ENCODE measurements around the gene NRN1L.
A peak's percentile ranks its signal among the peaks of the same experiment; 100 is the strongest.
"Not testable (repeated sequence)": the region's sequence is repeated elsewhere in the genome, so short reads cannot be mapped to it uniquely, and the experiment has no call there.

The NRN1L gene

DNA sequence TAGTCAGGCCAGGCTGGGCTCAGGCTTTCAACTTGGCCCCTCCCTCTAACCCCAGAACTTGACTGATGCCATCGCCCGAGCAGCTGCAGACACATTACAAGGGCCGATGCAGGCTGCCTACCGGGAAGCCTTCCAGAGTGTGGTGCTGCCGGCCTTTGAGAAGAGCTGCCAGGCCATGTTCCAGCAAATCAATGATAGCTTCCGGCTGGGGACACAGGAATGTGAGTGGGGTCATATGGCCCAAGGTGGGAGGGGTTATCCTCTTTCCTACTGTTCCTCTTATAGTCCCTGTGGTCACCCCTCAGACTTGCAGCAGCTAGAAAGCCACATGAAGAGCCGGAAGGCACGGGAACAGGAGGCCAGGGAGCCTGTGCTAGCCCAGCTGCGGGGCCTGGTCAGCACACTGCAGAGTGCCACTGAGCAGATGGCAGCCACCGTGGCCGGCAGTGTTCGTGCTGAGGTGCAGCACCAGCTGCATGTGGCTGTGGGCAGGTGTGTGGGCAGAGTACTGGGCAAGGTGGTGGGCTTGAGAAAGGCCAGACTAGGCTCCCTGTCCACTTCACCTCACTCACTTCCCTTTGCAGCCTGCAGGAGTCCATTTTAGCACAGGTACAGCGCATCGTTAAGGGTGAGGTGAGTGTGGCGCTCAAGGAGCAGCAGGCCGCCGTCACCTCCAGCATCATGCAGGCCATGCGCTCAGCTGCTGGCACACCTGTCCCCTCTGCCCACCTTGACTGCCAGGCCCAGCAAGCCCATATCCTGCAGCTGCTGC, 2.1 kb upstream of the NRN1L start:
- no peak for DNase-seq (ENCODE audit: low read depth in 2 of 2)

DNA sequence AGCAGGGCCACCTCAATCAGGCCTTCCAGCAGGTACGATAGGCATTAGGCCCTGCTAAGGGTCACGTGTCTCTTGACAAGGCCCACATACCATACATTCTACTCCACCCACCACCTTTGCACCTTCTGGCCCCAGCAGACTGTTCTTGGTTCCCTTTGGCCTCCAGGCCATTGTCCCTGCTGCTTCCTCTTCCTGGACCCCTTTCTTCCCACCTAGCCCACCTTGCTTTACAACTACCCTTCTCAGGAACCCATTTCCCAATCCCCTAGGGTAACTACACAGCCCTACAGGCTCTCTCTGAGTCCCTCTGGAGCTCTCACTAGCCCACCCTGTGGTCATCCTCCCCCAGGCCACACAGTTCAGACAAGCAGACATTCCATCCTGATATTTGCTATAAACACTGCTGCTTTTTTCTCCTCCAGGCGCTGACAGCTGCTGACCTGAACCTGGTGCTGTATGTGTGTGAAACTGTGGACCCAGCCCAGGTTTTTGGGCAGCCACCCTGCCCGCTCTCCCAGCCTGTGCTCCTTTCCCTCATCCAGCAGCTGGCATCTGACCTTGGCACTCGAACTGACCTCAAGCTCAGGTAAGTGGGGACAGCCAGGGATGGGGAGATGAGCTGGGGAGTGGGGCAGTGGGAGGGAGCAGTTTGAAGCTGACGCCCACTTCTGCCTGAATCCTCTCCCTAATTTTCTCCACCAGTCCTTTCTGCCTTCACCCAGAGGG, 1.4 kb upstream of the NRN1L start:
- DNase-seq (ENCODE audit: low read depth in 2 of 2): no peak

DNA sequence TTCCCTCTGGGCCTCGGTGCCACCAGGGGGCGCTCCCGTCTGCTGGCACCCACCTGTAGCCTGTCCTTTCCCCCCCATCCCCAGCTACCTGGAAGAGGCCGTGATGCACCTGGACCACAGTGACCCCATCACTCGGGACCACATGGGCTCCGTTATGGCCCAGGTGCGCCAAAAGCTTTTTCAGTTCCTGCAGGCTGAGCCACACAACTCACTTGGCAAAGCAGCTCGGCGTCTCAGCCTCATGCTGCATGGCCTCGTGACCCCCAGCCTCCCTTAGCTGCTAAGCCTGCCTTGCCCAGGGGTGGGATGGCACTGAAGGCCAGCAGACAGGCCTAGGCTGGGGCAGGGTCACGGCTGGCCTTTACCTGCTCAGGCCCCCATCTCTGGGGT, 818 bp upstream of the NRN1L start:
- peak; percentile 48 to 57 for DNase-seq (ENCODE audit: low read depth in 2 of 2)

DNA sequence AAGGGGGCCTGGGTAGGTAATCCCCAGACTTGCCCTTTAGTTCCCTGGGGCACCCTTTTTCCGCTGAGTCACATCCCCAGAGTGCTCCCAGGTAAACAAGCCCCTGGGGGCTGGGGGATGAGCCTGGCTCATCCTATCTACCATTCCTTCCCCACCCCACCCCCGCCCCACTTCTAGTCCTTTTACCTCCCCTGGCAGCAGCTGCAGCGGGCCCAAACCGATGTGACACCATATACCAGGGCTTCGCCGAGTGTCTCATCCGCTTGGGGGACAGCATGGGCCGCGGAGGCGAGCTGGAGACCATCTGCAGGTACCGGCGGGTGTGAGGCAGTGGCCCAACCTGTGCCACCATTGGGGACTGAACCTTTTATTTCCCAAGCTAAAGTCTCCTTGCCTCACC, 860 bp downstream of the NRN1L start:
- DNase-seq (ENCODE audit: low read depth in 2 of 2): no peak

DNA sequence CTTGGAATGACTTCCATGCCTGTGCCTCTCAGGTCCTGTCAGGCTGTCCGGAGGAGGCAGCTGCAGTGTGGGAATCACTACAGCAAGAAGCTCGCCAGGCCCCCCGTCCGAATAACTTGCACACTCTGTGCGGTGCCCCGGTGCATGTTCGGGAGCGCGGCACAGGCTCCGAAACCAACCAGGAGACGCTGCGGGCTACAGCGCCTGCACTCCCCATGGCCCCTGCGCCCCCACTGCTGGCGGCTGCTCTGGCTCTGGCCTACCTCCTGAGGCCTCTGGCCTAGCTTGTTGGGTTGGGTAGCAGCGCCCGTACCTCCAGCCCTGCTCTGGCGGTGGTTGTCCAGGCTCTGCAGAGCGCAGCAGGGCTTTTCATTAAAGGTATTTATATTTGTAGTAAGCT, 1.3 kb downstream of the NRN1L start:
- DNase-seq (ENCODE audit: low read depth in 2 of 2): no peak

DNA sequence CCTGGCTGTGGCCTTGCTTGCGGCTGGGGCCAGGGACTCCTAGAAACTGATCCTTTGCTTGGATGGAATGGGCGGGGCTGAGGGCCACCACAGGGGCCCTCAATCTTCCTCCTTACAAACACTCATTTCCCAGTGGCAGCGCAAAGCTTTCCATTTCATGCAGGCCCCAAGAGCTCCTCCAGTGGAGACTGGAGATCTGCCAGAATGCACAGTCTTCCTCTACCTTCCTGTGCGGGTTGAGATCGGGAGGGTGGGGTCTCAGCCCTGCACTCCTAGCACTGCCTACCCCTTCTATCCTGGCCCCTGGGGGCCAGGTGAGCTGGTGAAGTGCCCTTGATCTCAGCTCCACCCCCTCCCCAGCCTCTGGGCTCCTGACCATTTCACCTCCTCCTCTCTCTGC, 1.7 kb downstream of the NRN1L start:
- DNase-seq (ENCODE audit: low read depth in 2 of 2): no peak

DNA sequence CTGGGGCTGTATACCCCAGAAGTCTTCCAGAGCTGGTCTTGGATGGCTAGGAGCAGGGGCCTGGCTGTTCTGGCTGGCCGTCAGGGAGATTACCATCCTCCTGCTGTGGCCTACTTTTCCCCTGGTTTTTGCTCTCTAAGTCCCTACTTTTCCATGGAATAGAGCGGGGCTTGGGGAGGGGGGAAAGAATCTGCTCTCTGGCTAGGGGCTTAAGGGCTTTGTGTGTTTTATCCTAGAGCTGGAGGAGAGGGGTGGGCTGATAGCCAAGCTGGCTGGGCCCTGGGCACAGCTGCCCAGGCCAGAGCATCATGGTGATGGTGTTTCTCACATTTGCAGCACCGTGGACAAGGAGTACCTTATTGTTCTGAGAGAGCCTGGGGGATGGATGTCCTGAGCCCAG, 3.6 kb downstream of the NRN1L start:
- no peak for DNase-seq (ENCODE audit: low read depth in 2 of 2)

DNA sequence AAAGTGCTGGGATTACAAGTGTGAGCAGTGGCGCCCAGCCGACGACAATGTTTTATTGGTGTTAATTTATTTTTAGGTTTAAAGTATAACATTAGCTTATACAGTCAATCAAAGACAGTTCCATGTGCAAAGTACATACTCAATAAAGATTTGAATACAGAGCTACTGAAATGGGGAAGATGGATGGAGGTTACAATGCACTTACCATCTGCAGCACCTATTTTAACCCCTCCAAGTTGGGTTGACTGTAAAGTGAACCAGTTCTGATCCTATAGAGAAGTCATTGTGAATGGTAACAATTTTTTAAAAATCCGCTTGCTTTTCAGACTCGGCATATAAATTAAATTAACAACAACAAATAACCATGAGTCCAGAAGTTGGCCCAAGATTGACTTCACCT, 7.7 kb downstream of the NRN1L start:
- DNase-seq (ENCODE audit: low read depth in 2 of 2): no peak

DNA sequence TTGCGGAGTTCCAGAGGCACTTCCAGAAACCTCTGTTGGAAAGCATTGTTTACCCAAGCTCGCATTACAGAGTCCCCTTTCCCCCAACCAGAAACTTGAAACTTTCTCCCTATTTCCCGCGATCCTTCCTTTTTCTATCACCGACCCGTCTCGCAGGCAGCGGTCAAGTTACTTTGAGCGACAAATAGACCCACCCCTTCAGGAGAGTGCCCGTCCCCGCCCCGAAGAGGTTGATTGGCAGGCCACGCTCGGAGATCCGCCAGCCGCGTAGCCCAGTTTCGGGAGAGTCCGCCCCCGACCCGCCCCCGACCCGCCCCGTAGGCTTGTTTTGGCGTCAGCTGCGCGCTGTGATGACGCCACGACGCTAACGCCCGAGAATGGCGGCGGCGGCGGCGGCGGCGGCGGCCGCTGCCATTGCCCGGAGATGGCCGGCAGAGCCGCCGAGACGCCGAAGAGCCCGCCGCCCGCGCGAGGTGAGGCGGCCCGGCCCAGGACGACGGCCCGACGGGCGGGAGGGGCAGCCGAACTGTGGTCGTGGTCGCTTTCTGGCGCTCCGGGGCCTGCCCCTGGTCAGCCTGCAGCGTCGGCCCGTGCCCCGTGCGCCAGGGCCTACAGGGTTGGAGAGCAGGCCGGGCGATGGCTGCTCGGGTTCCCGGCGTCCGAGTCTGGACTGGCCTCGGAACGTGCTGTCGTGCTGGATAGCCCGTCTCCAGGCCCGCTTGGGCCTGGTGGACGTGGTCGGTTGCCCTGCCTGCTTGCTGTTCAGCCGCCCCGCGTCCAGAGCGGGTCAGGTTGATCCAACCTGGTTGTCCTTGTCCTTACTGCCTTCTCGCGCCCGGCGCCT, 8.4 kb downstream of the NRN1L start, which contains the start of gene PSKH1:
Gene PSKH1 (plus strand): TSS at position 356 of the 844 bp plus-strand sequence. CDS start 15,496 bp downstream, outside the sequence.
- DNase-seq (ENCODE audit: low read depth in 2 of 2): peak; percentile 81 to 85

DNA sequence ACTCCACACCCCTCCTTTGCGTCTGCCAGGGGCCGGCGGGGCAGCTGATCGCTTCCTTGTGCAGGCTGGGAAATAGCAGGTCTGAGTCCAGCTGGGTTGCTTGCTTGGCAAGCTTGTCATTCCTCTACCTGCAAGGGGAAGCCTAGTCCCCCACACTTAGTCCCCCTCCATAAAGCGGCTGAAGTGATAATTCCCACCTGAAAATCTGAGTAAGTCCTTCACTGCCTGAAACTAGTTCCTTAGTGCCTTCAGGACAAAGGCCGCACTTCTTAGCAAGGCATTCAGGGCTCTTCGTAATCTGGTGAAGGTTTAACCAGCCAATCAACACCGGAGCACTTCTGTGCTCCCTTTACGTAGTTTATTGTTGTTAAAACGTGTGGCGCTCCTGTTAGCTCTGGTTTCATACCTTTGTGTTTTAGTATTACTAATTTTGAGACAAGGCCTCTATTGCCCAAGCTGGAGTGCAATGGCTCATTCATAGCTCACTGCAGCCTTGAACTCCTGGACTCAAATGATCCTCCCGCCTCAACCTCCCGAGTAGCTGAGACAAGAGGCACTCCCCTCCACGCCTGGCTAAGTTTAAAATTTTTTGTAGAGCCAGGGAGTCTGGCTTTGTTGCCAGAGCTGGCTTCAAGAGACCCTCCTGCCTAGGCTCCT, 9.2 kb downstream of the NRN1L start:
- DNase-seq (ENCODE audit: low read depth in 2 of 2): no peak

DNA sequence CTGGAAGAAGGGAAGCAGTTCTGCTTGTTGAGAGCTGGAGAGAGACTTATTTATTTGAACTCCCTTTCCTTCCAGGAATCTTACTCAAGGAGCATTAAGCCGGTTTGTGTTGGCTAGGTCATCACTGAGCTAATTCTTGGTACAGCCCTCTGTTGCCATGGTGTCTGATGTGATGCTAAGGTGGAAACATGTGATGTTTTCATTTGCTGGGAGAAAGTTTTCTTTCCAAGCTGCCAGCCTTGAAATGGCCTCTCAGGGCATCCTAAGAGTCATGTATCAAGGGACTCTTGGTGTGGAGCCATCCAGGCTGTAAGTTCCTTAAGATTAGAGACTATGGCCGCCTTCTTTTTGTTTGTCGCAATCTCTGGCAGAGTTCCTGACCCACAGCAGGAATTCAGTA, 12.5 kb downstream of the NRN1L start:
- DNase-seq (ENCODE audit: low read depth in 2 of 2): no peak

DNA sequence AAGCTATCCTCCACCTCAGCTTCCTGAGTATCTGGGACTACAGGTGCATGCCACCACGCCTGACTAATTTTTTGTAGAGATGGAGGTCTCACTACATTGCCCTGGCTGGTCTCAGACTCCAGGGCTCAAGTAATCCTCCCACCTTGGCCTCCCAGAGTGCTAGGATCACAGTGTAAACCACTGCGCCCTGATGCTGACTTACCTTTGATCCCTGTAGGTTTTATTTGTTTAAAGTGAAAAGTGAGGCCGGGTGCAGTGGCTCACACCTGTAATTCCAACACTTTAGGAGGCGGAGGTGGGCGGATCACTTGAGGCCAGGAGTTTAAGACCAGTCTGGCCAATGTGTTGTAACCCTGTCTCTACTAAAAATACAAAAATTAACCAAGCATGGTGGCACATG, 17.0 kb downstream of the NRN1L start:
- DNase-seq (ENCODE audit: low read depth in 2 of 2): no peak

DNA sequence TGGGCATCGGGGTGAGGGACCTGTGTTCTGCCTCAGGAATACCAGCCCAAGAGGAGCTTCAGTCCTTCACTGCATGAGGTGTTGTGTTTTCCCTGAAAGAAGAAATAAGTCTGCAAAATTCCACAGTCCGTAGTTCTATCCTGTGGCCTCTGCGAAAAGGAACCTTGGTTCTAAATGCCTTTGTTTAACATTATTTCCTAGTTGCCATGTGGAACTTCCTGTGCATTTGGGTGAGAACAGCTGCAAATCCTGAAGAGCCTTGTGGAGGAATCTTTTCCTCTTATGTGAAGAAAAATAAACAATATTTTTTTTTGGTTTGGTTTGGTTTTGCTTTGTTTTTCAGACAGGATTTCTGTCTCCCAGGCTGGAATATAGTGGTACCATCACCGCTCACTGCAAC, 18.1 kb downstream of the NRN1L start:
- no peak for DNase-seq (ENCODE audit: low read depth in 2 of 2)

DNA sequence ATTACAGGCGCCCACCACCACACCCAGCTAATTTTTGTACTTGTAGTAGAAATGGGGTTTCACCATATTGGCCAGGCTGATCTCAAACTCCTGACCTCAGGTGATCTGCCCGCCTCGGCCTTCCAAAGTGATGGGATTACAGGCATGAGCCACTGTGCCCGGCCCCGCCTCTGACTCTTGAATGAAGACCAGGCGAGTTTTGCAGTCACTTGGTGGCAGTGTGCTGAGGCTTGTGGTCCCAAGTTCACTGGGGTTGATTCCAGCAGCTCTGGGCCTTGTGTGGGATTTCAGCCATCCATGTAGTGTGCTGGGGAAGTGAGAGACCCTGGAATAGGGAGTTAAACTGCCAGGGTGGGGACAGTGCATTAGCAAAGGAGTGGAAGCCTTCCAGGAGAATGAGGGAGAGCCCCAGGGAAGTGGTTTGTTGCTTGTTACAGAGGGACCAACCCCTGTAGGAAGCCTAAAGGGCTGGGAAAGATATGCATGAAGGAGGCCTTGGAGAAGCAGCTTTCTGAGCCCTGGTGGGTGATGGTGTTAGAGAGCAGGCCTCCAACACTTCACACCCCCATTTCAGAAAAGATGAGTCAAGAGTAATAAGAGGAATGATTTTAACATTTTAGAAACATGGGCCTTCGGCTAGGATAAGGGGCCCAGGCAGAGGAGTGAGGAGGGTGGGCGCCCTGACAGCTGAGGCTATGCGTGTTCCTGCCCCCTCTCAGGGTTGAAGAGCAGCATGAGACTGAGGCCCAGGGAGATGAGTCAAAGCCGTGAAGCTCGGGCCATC, 22.9 kb downstream of the NRN1L start:
- no peak for DNase-seq (ENCODE audit: low read depth in 2 of 2)

DNA sequence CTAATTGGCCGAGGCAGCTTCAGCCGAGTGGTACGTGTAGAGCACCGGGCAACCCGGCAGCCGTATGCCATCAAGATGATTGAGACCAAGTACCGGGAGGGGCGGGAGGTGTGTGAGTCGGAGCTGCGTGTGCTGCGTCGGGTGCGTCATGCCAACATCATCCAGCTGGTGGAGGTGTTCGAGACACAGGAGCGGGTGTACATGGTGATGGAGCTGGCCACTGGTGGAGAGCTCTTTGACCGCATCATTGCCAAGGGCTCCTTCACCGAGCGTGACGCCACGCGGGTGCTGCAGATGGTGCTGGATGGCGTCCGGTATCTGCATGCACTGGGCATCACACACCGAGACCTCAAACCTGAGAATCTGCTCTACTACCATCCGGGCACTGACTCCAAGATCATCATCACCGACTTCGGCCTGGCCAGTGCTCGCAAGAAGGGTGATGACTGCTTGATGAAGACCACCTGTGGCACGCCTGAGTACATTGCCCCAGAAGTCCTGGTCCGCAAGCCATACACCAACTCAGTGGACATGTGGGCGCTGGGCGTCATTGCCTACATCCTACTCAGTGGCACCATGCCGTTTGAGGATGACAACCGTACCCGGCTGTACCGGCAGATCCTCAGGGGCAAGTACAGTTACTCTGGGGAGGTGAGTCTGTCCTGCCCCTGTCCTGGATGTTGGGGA, 24.5 kb downstream of the NRN1L start:
- DNase-seq (ENCODE audit: low read depth in 2 of 2): no peak

DNA sequence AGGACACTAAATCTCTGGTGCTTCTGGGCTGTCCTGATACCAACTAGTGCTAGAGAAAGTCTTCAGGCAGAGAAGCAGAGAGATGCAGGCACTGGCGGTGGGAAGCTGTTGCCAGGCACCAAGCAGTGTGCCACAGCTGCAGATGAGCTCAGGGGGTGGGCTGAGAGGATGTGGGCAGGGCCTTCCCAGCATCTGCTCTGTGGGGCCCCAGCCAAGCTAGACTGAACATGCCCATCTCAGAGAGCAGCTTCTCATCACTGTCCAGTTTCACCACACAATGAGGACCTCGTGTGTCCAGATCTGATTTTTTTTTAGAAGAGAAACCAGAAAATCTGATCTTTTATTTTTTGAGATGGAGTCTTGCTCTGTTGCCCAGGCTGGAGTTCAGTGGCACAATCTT, 25.5 kb downstream of the NRN1L start:
- DNase-seq (ENCODE audit: low read depth in 2 of 2): no peak

DNA sequence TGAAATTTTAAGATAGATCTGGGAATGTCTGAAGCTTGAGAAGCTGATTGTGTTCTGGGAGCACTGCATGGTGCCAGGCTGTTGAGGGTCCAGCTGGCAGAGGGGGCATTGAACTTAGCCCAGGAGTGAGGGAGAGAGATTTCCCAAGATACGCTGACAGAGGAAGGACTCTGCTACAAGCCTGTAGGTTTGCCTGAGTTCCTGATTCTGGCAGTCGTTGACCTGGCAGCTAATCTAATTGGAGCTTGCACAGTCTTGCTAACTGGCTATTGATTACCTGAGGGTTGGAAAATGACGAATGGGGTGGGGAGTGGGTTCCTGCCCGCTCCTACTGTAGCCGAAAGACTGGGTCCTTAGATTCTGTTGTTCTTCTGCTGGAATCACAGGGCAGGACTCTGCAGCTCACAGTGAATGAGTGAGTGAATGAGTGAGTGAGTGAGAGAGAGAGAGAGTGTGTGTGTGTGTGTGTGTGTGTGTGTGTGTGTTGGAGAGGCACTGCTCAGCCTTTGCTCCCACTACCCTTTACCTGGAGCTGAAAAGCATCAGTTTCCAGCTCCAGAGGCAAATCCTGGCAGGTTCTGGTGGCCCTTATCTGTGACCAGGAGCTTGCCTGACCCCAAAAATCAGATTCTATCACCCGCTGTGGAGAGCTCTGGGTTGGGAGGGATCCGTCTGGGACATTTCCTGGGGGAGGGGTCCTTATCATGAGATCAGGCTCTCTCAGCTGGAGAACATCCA, 30.2 kb downstream of the NRN1L start:
- no peak for DNase-seq (ENCODE audit: low read depth in 2 of 2)

DNA sequence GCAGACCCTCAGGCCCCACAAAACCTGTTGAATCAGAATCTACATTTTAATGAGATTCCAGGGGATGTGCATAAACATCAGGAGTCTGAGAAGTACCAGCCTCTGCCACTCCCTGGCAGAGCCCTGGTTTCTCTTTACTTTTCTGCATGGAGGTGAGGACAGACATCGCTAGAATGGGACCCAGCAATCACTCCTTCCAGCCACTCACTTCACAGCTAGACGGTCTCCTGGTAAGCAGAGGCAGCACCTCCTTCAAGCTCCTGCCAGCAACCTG, 30.7 kb downstream of the NRN1L start:
- not testable (repeated sequence) for DNase-seq (ENCODE audit: low read depth in 2 of 2)

DNA sequence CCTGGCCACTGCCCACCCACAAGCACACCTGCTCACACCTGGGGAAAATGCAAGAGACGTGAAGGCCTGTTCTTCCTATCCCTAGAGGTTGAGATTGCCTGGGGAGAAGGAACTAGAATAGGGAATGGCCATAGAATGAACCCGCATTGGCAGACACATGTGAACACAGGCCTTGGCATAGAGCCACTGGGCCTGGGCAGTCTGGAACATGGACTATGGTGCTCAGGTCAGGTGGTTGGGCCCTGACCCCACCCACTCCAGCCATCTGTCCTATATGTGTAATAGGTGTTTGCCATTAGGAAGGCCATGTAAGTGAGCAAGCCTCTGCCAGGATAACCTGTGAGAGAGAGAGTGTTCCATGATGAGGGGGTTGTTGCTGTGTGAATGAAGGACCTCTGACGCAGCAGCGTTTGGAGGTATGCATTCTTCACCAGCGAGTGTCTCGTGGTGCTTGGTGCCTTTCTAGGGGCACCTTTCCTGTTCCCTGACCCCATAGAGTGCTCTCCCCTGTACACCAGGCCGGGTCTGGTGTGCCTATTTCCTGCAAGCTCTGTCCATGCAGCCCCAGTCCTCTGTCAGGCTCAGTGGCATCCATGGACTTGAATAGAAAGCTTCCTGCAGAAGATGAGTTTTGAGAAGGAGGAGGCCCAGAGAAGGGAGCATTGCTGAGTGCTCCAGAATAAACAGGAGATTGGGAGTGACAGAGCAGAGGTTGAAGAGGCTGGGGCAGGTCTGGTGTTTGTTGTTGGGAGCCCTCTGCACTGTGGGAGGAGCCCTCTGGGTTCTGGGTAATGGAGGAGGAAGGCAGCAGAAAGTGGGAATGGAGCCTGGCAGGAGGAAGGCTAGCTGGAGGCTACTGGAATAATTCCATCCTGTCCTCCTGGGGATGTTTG, 31.4 kb downstream of the NRN1L start:
- DNase-seq (ENCODE audit: low read depth in 2 of 2): no peak

Data from stimulated activated CD8-positive, alpha-beta memory T cell treated with anti-CD3 and anti-CD28 coated beads, Interleukin-7, amount 100 ng/mL, for 1 hour (primary cell).